Upper lobe of right lung (tissue), 1 donor: ENCODE measurements around the gene ESPNL. TPM values are rescaled to one million over a fixed set of nuclear protein-coding genes. Genes with fewer than 3 reads are reported as not detected.

Experiments used
- ATAC-seq: fragments of 200-7000 bp; cut with Tn5 transposase; one replicate; pipeline ENCODE4 v1.9.1; 2020; ENCODE audit warnings: mild to moderate bottlenecking, moderate library complexity
- DNase-seq: peaks from one replicate; pipeline ENCODE4 v3.0.0-alpha.2; 2020
- H3K27ac ChIP-seq: fragments of 200-600 bp; one replicate; pipeline ENCODE4 v1.8.0; 2022
- H3K27me3 ChIP-seq: fragments of 200-600 bp; one replicate; pipeline ENCODE4 v1.8.0; 2022; ENCODE audit warnings: mild to moderate bottlenecking
- H3K36me3 ChIP-seq: fragments of 200-600 bp; one replicate; pipeline ENCODE4 v1.8.0; 2022
- H3K4me1 ChIP-seq: fragments of 200-600 bp; one replicate; pipeline ENCODE4 v1.8.0; 2022
- H3K4me3 ChIP-seq: fragments of 200-600 bp; one replicate; pipeline ENCODE4 v1.8.0; 2022; ENCODE audit warnings: mild to moderate bottlenecking
- H3K9me3 ChIP-seq: fragments of 200-600 bp; one replicate; pipeline ENCODE4 v1.8.0; 2022
- intact Hi-C: fragments of 100-400 bp; cut with DNase I; formaldehyde crosslinking; loops from one replicate; pipeline ENCODE4 v1.11.0; 2022
- total RNA-seq: library from RNA; stranded (reverse); fragmentation: NEBNext Ultra II Directional; extraction: Animal tissue kit (Norgen Biotek cat#: 25700); gene quantifications from one replicate; pipeline ENCODE4 v1.2.1, GENCODE V29; 2021
- TF ChIP-seq, protein P1 (sequence below): fragments of 200-600 bp; IDR thresholded peaks from one replicate; pipeline ENCODE4 v1.8.0; 2022; ENCODE audit warnings: antibody characterized with exemption
- donor health status: DM: no; HTN: yes; CAD: no; lungs with severe emphysema.

The ESPNL gene
- total RNA-seq, 1 donor from 2014 or later = 0.35 TPM

DNA sequence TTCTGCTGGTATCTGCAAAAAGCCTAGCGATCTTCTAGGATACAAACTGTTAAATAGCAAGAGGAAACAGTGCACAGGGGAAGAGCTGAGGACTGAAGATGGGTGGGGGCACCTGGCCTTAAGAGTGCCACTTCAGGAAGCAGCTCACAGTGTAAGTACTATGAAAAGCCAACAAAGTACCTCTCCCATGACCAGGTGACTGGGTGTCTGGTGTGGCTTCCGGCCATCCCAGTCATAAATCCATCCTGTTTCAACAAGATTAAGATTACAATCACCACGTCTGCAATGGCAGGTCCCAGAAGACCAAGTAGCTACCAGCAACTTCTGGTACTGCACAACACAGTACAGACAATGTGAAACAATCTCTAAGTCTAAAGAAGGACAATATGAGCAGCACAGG lies 74.6 kb downstream of the ESPNL start:
- TF ChIP-seq, protein P1, sequence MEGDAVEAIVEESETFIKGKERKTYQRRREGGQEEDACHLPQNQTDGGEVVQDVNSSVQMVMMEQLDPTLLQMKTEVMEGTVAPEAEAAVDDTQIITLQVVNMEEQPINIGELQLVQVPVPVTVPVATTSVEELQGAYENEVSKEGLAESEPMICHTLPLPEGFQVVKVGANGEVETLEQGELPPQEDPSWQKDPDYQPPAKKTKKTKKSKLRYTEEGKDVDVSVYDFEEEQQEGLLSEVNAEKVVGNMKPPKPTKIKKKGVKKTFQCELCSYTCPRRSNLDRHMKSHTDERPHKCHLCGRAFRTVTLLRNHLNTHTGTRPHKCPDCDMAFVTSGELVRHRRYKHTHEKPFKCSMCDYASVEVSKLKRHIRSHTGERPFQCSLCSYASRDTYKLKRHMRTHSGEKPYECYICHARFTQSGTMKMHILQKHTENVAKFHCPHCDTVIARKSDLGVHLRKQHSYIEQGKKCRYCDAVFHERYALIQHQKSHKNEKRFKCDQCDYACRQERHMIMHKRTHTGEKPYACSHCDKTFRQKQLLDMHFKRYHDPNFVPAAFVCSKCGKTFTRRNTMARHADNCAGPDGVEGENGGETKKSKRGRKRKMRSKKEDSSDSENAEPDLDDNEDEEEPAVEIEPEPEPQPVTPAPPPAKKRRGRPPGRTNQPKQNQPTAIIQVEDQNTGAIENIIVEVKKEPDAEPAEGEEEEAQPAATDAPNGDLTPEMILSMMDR = no peak
- Histone ChIP-seq H3K27me3 (no peaks in the 10 kb centered on the region), H3K36me3 (peaks cover 96% of the 10 kb centered on the region), H3K4me1 (peaks cover 13% of the 10 kb centered on the region), H3K4me3 (no peak overlapping the region), H3K27ac (no peak overlapping the region), H3K9me3 (no peaks in the 10 kb centered on the region)
- no peak for DNase-seq
- peak; percentile 57 for ATAC-seq
- intact Hi-C loops = no loop called here

DNA sequence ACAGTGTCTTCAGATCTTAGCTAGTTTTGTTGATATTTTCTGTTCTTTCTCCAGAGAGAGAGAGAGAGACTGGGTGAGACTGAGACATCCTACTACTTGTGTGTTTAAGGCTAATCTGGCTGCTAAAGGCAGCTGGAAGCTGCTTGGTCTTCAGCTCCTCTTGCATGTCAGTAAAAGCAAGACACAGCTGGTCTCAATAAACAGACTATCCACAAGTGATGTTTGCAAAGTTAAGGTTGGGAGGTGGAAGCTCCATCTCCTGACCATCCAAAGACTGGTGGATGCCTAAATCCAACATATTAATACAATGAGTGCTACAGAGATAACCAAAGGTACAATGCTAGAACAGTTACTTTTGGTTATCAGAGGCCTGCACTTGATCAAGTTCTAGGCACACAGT lies 76.5 kb downstream of the ESPNL start:
- no peak for DNase-seq
- H3K27me3 ChIP-seq = no peaks in the 10 kb centered on the region
- intact Hi-C loops = no loop called here
- no peak for ATAC-seq
- H3K36me3 ChIP-seq = peaks cover 96% of the 10 kb centered on the region
- TF ChIP-seq, protein P1 = no peak
- no peaks in the 10 kb centered on the region for H3K4me1 ChIP-seq
- H3K27ac ChIP-seq = no peak overlapping the region
- H3K4me3 ChIP-seq = no peak overlapping the region
- no peaks in the 10 kb centered on the region for H3K9me3 ChIP-seq

DNA sequence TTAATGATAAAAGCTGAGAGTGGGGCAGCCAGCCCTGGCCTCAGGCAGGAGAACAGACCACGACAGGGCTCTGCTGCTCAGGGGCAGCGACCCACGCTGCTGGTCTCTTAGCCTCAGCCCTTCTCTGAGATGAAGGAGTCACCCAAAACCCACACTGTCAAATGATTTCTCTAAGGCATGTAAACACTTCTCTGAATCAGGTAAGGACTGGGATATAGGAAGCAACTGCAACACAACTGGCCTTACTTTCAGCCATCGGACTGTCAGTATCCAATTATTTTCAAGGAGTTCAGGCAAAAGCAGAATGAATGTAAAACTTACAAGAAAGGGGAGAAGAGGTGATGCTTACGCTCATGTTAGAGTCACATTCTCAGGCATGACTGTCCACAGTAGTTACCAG lies 80.4 kb downstream of the ESPNL start:
- DNase-seq (no peak), ATAC-seq (no peak)
- TF ChIP-seq, protein P1 = no peak
- Histone ChIP-seq H3K4me3 (no peak overlapping the region), H3K4me1 (no peaks in the 10 kb centered on the region), H3K27ac (no peak overlapping the region), H3K27me3 (no peaks in the 10 kb centered on the region), H3K9me3 (no peaks in the 10 kb centered on the region), H3K36me3 (peaks cover 97% of the 10 kb centered on the region)
- intact Hi-C loops = no loop called here

DNA sequence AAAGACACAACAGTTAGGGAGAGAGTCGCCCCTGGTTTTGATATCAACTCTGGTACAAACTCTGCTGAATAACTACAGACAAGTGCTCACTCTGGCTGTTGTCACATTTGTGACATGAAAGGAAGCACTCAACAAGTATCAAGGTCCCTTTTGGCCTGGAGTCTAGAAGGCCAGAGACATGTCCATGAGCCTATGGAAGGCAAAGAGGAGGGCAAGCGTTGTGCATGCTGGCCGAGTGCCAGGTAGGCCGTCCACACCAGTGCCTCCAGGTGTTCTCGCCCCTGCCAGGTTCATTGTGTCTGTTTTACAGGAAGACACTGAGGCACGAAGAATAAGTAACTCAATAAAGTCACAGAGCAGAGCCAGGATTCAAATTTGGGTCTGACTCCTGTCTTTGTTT lies 82.2 kb downstream of the ESPNL start:
- no peaks in the 10 kb centered on the region for H3K27me3 ChIP-seq
- intact Hi-C loops = no loop called here
- no peaks in the 10 kb centered on the region for H3K9me3 ChIP-seq
- DNase-seq (no peak), ATAC-seq (no peak)
- H3K36me3 ChIP-seq = peaks cover 100% of the 10 kb centered on the region
- no peak overlapping the region for H3K27ac ChIP-seq
- no peak overlapping the region for H3K4me3 ChIP-seq
- TF ChIP-seq, protein P1 = no peak
- no peaks in the 10 kb centered on the region for H3K4me1 ChIP-seq

Other genes with a start within 250 kb of the ESPNL start
- gene RAMP1, start 240.7 kb upstream of the ESPNL start, total RNA-seq = 11.1 TPM
- gene UBE2F, start 133.3 kb upstream of the ESPNL start, total RNA-seq = 51.4 TPM
- 13.0 TPM for gene SCLY, start 39.3 kb upstream of the ESPNL start, total RNA-seq
- 0.90 TPM for gene KLHL30, start 38.3 kb downstream of the ESPNL start, total RNA-seq
- not detected for gene ERFE, start 58.6 kb downstream of the ESPNL start, total RNA-seq
- 47.2 TPM for gene ILKAP, start 103.4 kb downstream of the ESPNL start, total RNA-seq
- 7.3 TPM for gene HES6, start 139.7 kb downstream of the ESPNL start, total RNA-seq
- gene PER2, start 188.3 kb downstream of the ESPNL start, total RNA-seq = 22.7 TPM
- 20.8 TPM for gene TRAF3IP1, start 220.2 kb downstream of the ESPNL start, total RNA-seq